GM18519 (cell line): ENCODE results near the gene CYP3A4.
"Not testable (repeated sequence)": the region's sequence is repeated elsewhere in the genome, so short reads cannot be mapped to it uniquely, and the experiment has no call there.

Experiments used
- ATAC-seq: cut with Tn5 transposase; IDR thresholded peaks from one replicate; pipeline ENCODE4 v1.9.1; 2021; ENCODE audit warnings: mild to moderate bottlenecking, moderate library complexity; ENCODE audit not compliant: unreplicated experiment, low FRiP score

CYP3A4 gene

GRCh38 chr7:99784007-99784406 lies at the start of gene CYP3A4:
CYP3A4 (minus strand) TSS chr7:99784184; CDS start chr7:99784081, 103 bp downstream.
- no peak for ATAC-seq

DNA sequence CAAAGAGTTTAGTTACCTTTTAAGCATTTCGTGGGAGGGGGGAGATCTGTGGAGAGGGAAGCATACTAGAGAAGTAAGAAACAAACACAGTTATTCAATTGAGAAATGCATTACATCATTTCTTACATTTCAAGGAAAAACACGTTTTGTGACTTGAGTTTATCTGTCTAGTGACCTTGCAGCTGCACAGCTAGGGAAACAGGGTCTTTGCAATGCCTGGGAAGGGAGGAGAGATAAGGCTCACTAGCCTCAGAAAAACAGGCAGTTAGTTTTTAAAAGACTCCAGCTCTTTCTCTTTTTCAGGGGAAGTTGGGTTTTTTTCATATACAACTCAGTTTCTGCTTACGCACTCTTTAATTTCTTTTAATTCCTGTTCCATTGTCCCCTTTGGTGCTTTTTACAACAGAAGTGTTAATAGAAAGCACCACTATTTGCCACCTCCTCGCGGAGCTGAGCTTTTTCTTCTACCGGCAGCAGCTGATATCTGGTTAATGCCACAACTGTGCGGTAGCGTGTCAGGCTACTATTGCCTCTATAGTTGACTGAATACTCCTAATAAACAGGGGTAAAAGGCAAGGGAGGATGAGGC lies 49.4 kb upstream of the CYP3A4 start:
- no peak for ATAC-seq

DNA sequence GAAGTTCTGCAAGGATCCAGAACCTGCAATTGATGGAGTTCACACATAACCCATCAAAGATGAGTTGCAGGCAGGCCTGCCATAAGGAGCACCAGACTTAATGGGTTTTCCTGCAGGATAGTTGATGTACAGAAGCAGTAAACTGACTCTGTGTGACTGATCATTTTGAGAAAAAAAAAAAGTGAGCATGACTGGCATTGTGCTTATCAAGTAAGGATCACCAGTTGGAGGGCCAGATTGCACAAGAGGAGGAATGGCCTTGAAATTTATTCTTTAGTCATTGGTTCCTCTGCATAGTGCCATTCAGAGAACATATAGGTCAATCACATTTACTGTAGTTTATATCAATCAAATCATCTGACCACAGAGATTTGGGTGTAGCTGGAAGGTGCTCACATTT lies 47.6 kb upstream of the CYP3A4 start:
- ATAC-seq = no peak

- no peak for ATAC-seq
Measured at GRCh38 chr7:99829524-99830160, 45.7 kb upstream of the CYP3A4 start.

DNA sequence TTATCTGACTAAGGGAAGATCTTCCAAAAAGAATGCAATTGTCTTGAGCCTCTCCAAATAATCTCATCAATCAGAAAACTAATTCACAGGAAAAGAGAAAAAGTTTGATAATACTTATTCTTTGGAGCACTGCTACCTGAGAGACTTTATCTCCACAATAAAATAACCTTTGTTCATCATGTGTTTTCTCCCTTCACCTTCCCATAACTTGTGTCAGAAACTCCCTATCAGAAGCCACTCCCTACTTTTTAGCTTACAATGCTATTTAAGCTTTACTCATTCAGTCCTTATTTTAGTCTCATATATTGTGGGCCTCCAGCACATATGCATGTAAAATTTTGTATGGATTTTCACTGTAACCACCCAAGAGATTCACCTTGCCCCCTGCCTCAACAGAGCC lies 44.8 kb upstream of the CYP3A4 start:
- no peak for ATAC-seq

DNA sequence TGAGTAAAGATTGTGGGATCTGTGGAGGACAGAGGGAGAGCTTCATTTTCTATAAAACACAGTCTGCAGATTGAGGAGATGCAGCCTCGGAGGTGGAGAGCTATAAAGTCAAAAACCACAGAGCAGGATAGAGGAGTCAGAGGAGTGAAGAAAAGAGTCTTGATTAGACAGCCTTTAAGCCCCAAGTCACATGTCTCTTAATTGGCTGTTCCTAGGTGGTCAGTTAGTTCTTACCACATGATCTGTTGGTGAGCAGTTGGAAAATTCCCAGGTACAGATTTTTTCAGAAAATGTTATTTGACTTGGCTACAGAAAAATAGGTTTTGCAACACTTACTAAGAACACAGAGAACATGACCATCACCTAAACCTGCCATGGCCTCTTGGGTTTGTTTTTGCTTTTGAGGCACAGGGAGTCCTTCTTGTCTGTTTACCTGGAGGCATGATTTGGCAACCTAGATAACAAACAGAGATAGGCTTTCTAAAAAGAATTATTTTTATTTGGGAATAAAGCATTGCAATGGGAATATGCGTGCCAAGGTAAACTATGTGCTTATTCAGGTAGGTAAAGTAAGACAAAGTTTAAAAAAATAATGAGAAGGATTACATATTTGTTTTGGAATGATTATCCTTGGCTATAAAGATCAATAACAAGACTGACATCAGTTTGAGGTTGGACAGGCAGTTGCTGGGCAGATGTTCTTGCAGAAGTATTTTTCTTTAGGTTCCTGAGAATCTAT lies 43.2 kb upstream of the CYP3A4 start:
- no peak for ATAC-seq

GRCh38 chr7:99825873-99826272 lies 41.9 kb upstream of the CYP3A4 start:
- no peak for ATAC-seq

DNA sequence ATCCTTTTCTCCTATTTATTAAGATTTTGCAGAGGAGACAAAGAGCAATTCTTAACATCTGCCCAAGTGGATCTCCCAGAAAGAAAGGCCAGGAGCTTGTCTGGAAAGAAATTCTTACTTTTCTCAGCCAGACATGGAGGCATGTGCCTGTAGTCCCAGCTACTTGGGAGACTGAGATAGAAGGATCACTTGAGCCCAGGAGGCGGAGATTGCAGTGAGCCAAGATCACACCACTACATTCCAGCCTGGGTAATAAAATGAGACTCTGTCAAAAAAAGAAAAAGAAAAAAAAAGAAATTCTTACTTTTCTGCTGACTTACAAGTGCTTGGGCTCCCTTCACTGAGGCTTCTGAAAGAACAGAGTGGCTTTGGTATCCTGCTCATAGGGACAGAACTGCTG lies 41.5 kb upstream of the CYP3A4 start:
- no peak for ATAC-seq

DNA sequence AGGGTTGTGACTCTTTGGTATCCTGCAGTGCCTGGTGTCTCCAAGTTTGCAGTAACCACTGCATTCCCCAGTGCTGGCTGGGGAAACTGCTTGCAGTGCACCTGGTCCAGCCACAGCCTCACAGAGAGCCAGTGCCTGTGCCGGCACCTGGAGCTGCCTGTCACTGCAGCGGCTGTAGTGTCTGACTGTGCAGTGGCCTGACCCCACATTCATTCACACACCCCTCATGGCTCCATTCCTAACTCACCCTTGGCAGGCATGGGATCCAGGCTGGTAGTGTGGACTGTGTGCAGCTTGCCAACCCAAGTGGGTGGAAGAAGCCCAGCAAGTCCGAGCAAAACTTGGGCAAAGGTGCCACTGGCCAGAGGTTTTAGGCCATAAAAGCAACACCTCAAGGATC lies 40.1 kb upstream of the CYP3A4 start:
- ATAC-seq = no peak

DNA sequence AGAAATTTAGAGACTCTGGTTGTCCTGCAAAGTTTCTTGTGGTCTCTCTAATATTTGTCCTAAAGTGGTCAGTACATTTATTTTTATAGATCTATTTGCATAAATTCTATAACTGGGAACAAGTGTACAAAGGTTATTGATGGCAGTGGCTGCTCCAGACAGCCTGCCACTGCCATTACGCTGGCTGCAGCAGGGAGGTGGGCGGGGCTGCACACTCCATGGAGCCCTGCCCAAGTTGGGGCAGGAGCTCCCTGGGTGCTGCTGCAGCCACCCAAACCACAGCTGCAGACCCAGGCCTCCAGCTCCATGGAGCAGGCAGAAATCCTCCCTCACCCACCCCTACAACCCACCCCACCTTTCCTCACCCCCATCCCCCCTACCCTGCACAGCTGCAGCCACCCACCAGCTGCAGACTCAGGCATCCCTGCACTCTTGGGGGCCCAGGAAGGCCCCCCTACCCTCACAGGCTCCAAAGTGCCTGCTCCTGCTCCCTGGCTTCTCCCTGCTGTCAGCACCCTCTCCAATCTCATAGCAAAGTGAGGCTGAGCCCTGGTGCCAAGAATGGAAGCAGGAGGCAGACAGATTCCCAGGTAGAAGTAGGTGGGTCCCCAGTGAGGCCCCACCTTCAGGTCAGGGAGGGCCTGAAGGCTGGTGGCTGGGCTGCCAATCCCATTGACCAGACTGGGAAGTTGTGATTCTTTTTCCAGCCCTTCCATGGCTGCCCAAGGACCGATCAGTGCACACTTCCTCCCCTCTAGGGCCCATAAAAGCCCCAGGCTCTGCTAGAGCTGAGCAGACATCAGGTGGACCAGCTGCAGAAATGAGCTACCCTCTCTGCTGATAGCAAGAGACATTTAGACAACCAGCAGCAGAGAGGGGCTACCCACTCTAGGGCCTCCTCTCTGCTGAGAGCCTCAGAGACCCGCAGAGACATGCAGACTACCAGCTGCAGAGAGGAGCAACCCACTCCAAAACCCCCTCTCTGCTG lies 39.0 kb upstream of the CYP3A4 start:
- ATAC-seq = no peak

- ATAC-seq = no peak
Measured at GRCh38 chr7:99820408-99821027, 36.5 kb upstream of the CYP3A4 start.

DNA sequence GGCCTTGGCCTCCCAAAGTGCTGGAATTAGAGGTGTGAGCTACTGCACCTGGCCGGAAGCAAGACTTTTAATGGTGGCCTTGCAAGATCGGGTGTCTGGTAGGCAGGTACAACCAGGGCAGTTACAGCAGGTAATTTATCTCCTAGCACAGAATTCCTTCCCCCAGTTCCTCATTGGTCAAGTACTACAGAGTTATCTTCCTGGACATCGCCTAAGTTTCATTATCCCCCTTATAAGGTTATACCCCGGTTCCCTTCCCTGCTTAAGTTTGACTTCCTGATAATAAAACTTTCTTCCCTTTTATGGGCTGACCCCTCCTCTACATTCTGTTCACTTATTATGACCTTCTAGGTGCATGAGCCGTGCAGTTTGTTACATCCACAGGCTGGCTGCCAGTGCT lies 24.8 kb upstream of the CYP3A4 start:
- no peak for ATAC-seq

DNA sequence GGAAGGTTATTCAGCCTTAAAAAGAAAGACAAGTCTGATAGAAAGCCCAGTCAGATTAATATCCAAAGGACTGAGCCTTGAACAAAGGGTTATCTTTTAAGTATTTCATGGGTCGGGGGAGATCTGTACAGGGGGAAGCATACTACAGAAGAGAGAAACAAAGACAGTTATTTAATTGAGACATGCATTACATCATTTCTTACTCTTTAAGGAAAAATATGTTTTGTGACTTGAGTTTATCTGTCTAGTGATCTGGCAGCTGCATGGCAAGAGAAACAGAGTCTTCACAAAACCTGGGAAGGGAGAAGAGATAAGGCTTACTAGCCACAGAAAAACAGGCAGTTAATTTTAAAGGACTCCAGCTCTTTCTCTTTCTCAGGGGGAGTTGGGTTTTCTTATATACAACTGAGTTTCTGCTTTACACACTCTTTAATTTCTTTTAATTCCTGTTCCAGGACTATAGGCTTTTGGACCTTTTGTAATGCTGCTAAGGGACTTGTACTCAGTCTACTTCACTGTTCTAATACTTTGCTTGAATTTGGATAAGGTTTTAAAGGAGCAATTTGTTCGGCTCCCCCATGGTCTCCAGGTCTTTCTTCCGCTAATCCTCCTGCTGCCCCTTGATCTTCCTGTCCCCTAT lies 23.0 kb upstream of the CYP3A4 start:
- ATAC-seq = no peak

DNA sequence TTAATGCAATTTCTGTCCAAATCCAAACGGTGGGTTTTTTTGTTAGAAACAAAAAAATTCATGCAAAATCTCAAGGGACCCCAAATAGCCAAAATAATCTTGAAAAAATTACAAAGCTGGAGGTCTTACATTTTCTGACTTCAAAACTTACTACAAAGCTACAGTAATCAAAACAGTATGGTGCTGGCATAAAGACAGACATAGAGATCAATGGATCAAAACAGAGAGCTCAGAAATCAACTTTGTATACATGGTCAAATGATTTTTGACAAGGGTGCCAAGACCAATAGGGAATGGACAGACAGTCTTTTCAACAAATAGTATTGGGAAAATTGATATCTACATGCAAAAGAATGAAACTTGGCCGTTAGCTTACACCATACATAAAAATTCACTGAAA lies 21.7 kb upstream of the CYP3A4 start:
- no peak for ATAC-seq

- ATAC-seq = not testable (repeated sequence)
Measured at GRCh38 chr7:99803118-99803517, 19.1 kb upstream of the CYP3A4 start.

GRCh38 chr7:99801407-99801806 lies 17.4 kb upstream of the CYP3A4 start:
- ATAC-seq = not testable (repeated sequence)

GRCh38 chr7:99798972-99799371 lies 15.0 kb upstream of the CYP3A4 start:
- ATAC-seq = no peak

GRCh38 chr7:99795864-99796263 lies 11.9 kb upstream of the CYP3A4 start:
- not testable (repeated sequence) for ATAC-seq

DNA sequence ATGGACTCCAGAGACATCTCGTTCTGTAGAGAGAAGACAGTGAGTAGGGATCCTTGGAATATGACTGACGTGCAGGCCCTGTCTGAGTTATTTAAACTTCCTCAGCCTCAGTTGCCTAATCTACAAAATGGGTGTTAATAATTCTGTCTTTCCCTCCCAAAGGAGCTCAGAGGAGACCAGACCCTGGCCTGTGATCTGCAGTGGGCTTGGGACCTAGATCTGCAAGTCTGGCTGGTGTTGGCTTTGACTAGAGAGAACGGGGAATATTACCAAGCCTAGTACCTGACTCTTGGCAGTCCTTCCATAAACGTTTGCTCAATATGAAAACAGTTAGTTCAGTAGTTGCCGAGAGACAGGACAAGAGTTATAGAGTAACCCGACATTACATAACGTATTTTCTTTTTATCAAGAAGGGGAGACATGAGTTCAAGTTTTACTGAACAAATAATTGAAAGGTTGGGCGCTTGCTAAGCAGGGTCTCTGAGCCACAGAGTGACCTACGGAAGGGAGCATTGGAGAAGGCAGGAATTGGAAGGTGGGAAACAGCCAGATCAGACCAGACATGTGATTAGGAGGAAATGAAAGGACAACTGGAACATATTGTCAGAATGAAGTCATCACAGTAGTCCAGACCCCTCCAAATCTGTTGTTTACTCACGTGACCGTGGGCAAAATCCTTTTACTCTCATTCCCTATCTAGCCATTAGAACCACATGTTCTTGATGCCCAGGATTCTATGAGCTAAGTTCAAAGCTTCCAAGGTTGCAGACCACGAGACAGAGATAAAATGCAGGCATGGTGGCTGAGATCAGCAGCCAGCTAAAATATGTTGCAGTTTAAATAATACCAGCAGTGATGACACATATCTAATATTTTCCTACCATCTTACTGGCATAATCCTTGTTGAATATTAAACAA lies 10.9 kb upstream of the CYP3A4 start:
- no peak for ATAC-seq
